HUES64 (cell line): Measurements from ENCODE around the gene IGSF9B.
A peak's percentile ranks its signal among the peaks of the same experiment; 100 is the strongest.

Experiments
- H3K27ac ChIP-seq: 2 replicates; pipeline ENCODE4 v1.7.0; 2013; ENCODE audit warnings: low read depth, low read length, inconsistent platforms
- H3K27me3 ChIP-seq: 2 replicates; pipeline ENCODE4 v1.6.1; 2013; ENCODE audit warnings: mild to moderate bottlenecking, low read length; ENCODE audit not compliant: insufficient read depth
- H3K36me3 ChIP-seq: 2 replicates; pipeline ENCODE4 v1.6.1; 2013; ENCODE audit warnings: mild to moderate bottlenecking, low read length; ENCODE audit not compliant: insufficient read depth
- H3K4me1 ChIP-seq: 2 replicates; pipeline ENCODE4 v1.6.1; 2013; ENCODE audit warnings: mild to moderate bottlenecking, low read length, moderate library complexity; ENCODE audit not compliant: insufficient read depth
- H3K4me3 ChIP-seq: 2 replicates; pipeline ENCODE4 v1.5.1; 2013; ENCODE audit warnings: mild to moderate bottlenecking, low read length, moderate library complexity
- H3K9ac ChIP-seq: 2 replicates; pipeline ENCODE4 v1.6.1; 2013; ENCODE audit warnings: mild to moderate bottlenecking, low read depth, low read length
- H3K9me3 ChIP-seq: 2 replicates; pipeline ENCODE4 v1.6.1; 2013; ENCODE audit warnings: low read depth, low read length; ENCODE audit not compliant: insufficient read depth
- WGBS: fragments of 150-250, 120-280 bp; methylation state at CpG from one replicate; pipeline ENCODE4 v1.1.7; 2013; ENCODE audit warnings: missing lambda C conversion rate; 5-methylcytosine and 5-hydroxymethylcytosine counted together

The IGSF9B gene

DNA sequence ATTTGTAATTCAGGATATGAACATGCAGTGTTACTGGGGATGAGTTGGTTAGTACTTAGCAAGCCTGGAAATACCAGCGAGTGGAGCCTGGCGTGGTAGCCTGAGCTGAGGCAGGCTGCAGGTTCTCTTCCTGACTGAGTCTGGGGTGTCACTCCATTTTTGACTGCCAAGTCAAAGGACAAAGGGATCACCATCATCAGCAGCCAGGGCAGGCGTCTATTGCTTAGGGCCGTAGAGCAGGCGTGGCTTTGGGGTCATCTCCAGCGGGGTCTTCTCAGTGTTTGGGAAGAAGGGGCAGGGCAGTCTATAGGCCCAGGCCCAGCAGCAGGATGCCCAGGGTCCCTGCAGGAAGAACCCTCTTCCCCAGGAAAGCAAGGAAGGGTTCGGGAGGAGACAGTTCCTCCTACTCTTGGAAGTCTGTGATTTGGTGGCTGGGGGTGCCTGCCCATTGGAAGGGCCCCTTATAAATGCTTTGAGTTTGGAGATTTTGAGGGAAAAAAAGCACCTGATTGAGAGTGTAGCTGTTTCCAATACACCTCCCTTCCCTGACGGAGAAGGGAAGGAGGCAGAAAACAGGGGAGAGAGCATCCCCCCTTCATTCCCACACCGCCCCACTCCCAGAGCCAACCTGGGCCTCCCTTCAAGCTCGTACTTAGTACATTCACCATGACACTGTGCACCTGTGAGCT, 60.0 kb downstream of the IGSF9B start:
- Histone ChIP-seq H3K9me3 (no peaks in the 10 kb centered on the region), H3K27ac (no peak overlapping the region), H3K4me3 (no peak overlapping the region), H3K4me1 (peaks cover 36% of the 10 kb centered on the region), H3K27me3 (no peaks in the 10 kb centered on the region), H3K9ac (no peak overlapping the region), H3K36me3 (peaks cover 4% of the 10 kb centered on the region; the same call in 1 of the 2 replicates)
- 90% methylated on average over 10 of the region's 10 CpGs for WGBS

DNA sequence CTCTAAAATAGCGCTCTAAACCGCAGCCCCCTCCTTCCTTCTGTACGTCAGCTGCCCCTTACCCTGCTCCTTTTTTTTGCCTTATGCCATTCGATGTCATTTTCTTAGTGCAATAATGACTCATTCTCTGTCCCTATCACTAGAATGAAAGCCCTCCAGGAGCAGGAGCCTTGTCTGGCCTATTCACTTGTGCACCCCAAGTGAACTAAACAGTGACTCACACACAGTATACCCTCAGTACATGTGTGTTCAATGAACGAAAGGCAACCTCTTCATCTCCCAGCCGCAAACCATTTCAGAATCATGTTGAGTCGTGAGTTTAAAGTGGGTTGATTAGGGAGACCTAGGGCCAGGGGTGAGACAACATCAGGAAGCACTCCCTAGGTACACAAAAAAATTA, 60.7 kb downstream of the IGSF9B start:
- 68% methylated on average over 6 of the region's 7 CpGs for WGBS
- Histone ChIP-seq H3K27me3 (no peaks in the 10 kb centered on the region), H3K27ac (no peak overlapping the region), H3K9ac (no peak overlapping the region), H3K36me3 (peaks cover 4% of the 10 kb centered on the region; the same call in 1 of the 2 replicates), H3K9me3 (no peaks in the 10 kb centered on the region), H3K4me1 (peaks cover 36% of the 10 kb centered on the region), H3K4me3 (no peak overlapping the region)

DNA sequence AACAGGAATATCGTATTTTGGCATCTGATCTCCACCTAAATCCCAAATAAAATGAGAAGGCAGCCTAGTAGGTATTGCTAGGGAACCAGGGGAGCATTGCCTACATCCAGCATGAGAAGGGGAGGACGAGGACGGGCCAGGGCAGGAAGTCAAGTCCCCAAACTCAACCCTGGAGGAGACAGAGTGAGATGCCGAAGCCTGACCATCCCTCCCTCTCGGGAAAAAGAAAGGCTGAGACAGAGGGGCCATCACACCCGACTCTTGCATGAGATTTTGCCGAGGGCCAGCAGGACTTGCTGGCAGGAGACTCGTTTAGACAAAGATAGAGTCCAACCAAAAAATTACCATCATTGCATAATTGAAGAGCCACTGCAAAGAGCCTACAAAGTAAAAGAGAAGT, 61.2 kb downstream of the IGSF9B start:
- peaks cover 36% of the 10 kb centered on the region for H3K4me1 ChIP-seq
- H3K27me3 ChIP-seq, result no peaks in the 10 kb centered on the region
- 46% methylated on average over 7 of the region's 8 CpGs for WGBS
- H3K9ac ChIP-seq, result peak overlapping the region; percentile 24; the same call in 1 of the 2 replicates
- H3K36me3 ChIP-seq, result peaks cover 4% of the 10 kb centered on the region; the same call in 1 of the 2 replicates
- H3K27ac ChIP-seq, result peak overlapping the region; percentile 16; the same call in 1 of the 2 replicates
- H3K9me3 ChIP-seq, result no peaks in the 10 kb centered on the region
- H3K4me3 ChIP-seq, result no peak overlapping the region

DNA sequence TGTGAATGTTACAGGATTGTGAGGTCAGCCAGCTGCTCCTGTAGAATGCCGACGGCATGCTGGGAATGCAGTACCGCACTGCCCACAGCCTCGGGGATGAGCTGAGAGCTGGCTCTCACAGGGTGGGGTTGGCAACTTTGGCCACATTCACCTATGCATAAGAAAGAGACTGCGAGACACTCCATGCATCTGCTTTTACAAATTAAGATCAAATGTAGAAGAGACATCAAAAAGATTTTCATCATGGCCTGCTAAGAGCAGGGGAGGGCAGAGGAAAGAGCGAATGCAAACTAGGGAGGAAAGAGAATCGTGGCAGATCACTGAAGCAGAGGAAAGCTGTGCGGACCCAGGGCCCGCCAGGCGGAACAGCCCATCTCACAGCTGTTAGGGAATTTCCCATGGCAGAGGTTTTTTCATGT, 61.7 kb downstream of the IGSF9B start:
- H3K4me3 ChIP-seq, result no peak overlapping the region
- no peaks in the 10 kb centered on the region for H3K9me3 ChIP-seq
- peak overlapping the region; percentile 24; the same call in 1 of the 2 replicates for H3K9ac ChIP-seq
- 22% methylated on average over 10 of the region's 10 CpGs for WGBS
- peaks cover 36% of the 10 kb centered on the region for H3K4me1 ChIP-seq
- H3K27me3 ChIP-seq, result no peaks in the 10 kb centered on the region
- H3K27ac ChIP-seq, result peak overlapping the region; percentile 32; the same call in 1 of the 2 replicates
- peaks cover under 1% of the 10 kb centered on the region; the same call in 1 of the 2 replicates for H3K36me3 ChIP-seq

DNA sequence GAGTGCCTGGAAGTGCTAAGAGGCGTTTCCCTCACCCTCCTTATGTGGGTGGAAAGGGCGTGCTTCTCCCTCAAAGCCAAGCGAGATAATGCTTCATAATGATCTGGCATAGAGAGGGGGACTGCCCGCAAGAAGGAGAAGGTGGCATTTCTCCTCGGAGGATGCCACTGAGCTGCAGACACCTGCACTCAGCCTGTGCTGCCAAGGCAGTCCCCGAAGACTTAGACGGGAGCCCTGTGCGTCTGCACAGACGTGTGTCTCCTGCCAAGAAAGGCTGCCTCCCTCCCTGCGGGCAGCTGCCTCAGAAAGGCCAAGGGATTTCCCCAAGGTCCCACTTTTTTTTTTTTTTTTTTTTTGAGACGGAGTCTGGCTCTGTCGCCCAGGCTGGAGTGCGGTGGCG, 63.4 kb downstream of the IGSF9B start:
- H3K4me1 ChIP-seq, result peaks cover 28% of the 10 kb centered on the region
- no peaks in the 10 kb centered on the region for H3K36me3 ChIP-seq
- no peak overlapping the region for H3K27ac ChIP-seq
- H3K9ac ChIP-seq, result no peak overlapping the region
- WGBS, result 95% methylated on average over 14 of the region's 14 CpGs
- H3K27me3 ChIP-seq, result no peaks in the 10 kb centered on the region
- no peak overlapping the region for H3K4me3 ChIP-seq
- no peaks in the 10 kb centered on the region for H3K9me3 ChIP-seq

DNA sequence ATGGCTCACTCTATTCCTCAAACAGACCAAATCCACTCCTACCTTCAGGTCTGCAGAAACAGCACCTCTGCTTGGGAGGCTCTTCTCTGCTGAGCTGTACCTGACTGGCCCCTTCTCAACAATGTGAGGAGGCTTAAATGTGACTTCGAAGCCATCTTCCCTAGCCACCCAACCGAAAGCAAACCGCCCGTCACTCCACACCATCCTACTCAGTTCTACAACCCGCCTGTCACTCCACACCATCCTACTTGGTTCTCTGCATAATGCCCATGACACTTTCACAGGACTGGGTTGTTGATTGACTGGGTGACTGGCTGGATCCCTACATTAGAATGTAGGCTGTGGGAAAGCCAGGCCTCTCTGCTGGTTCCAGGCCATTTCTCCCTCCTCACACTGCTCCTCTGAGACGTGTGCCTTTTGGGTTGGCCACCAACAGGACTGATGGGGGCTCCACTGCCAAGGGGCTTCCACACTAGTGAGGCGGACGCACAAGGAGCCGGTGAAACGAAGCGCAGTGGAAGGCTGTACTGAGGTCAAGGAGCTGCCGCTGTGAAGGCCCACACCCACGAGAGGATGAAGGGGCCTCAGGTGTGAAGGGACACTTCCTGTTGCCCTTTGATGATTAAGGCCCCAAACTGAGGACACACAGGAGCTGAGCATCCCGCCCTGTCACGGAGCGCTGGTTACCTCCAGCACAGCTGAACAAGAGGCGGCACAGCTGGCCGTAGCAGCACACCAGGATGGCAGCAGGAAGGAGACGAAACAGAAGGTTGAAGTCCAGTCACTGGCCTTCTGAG, 64.0 kb downstream of the IGSF9B start:
- H3K4me1 ChIP-seq, result peaks cover 27% of the 10 kb centered on the region
- no peak overlapping the region for H3K9ac ChIP-seq
- no peak overlapping the region for H3K4me3 ChIP-seq
- H3K27me3 ChIP-seq, result no peaks in the 10 kb centered on the region
- H3K9me3 ChIP-seq, result no peaks in the 10 kb centered on the region
- no peak overlapping the region for H3K27ac ChIP-seq
- no peaks in the 10 kb centered on the region for H3K36me3 ChIP-seq
- WGBS, result 95% methylated on average over 19 of the region's 19 CpGs

DNA sequence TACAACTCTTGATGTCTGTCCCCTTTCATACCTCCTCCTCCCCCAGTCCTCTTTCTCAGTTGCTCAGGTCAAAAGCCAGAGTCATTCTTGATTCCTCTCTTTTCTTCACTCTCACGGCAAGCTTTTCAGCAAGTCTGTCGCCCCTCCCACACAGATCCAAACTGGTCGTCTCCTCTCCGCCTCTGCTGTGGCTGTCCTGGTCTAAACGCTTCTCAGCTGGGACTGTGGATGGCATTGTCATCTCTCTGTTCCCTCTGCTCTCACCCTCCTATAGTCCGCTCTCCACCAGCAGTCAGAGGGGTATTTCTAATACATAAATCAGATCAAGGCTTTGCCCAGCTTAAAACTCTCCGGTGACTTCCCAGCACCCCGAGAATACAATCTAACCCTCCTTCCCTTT, 64.6 kb downstream of the IGSF9B start:
- Histone ChIP-seq H3K27ac (no peak overlapping the region), H3K4me3 (no peak overlapping the region), H3K9ac (no peak overlapping the region), H3K9me3 (no peaks in the 10 kb centered on the region), H3K4me1 (peaks cover 27% of the 10 kb centered on the region), H3K27me3 (no peaks in the 10 kb centered on the region), H3K36me3 (no peaks in the 10 kb centered on the region)
- 78% methylated on average over 8 of the region's 8 CpGs for WGBS

DNA sequence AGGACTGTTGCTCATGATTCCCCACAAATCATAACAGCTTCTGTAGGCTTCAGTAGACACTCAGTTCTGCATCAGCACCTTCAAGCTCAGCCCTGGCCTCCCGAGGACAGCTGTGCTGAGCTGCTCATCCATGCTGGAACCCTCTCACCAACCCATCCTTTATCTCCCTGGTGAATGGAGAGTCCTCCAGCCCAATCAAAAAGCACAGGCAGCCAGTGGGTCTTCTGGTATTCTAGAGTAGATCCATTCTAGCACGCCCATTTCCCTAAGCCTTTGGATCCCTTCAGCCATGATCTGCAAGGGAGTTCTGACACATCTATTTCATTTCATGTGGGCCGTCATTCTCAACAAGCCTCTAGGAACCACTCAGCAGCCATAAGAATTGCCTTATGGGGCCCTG, 66.9 kb downstream of the IGSF9B start:
- Histone ChIP-seq H3K36me3 (no peaks in the 10 kb centered on the region), H3K9ac (no peak overlapping the region), H3K27me3 (no peaks in the 10 kb centered on the region), H3K27ac (no peak overlapping the region), H3K4me3 (no peak overlapping the region), H3K9me3 (no peaks in the 10 kb centered on the region), H3K4me1 (peaks cover 9% of the 10 kb centered on the region)
- WGBS, result 90% methylated on average over 3 of the region's 3 CpGs

DNA sequence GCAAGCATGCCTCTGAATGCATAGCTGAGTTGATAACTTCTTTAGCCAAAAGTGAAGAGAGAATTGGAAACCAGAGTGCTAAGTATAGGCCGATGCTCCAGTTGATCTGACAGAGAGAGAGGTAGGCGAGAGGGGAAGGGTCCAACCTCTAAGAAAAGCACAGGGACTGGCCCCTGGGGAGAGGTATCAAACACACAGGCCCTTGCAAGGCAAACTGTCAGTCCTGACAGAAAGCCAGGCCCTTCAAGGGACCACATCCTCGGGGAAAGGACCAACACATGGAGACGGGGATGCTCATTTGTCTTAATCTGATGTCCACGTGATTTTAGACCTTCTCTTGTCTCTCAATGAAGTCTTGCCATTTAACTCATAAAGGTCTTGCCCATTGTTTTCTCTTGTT, 67.6 kb downstream of the IGSF9B start:
- Histone ChIP-seq H3K4me3 (no peak overlapping the region), H3K9ac (no peak overlapping the region), H3K9me3 (no peaks in the 10 kb centered on the region), H3K36me3 (no peaks in the 10 kb centered on the region), H3K4me1 (peaks cover 2% of the 10 kb centered on the region; the same call in 1 of the 2 replicates), H3K27me3 (no peaks in the 10 kb centered on the region), H3K27ac (no peak overlapping the region)
- 89% methylated on average over 5 of the region's 5 CpGs for WGBS

DNA sequence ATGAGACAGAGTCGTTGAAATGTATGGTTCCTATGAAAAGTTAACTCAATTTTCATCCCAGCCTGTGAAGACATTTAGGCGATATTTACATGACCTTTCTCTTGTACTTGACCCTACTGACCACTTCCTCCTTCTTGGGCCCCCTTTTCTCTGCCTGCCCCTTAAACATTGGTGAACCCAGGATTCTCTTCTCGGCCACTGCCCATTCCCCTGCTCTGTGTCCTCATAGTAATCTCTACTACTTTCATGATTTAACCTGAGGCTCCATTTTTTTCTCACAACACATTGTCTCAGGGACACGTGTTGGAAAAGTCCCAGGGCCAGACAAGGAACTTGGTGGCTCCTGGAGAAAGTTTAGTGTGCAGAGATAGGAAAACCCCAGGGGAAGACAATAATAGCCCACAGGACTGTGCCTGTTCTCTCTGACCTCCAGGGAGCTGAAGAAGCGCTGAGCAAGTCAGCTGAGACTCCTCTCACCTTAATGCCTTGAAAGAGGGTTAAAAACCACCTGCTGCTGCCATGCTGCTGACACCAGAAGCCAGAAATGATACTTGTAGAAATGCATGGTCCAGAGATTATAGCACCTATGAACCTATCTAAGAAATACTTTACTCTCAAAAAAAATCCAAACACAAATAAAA, 69.0 kb downstream of the IGSF9B start:
- Histone ChIP-seq H3K4me1 (no peaks in the 10 kb centered on the region), H3K27ac (no peak overlapping the region), H3K36me3 (no peaks in the 10 kb centered on the region), H3K27me3 (no peaks in the 10 kb centered on the region), H3K9ac (no peak overlapping the region), H3K9me3 (no peaks in the 10 kb centered on the region), H3K4me3 (no peak overlapping the region)
- WGBS, result 88% methylated on average over 5 of the region's 5 CpGs

DNA sequence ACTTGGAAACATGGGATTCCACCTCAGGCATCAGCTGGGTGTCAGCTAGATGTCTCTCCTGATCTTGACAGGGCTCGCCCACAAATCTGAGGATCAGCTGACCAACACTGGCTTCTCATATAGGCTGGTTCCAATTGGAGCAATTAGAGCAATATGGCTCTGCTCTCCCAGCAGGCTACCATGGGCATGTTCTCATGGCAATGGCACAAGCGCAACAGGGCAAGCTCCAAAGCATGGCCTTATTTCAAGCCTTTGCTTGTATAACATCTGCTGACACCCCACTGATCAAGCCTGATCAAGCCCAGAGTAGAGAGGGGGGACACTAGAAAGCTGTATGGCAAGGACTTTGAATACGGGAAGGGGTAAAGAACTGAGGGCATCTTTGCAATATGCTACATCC, 70.7 kb downstream of the IGSF9B start:
- Histone ChIP-seq H3K9ac (no peak overlapping the region), H3K9me3 (no peaks in the 10 kb centered on the region), H3K4me1 (no peaks in the 10 kb centered on the region), H3K36me3 (no peaks in the 10 kb centered on the region), H3K4me3 (no peak overlapping the region), H3K27ac (no peak overlapping the region), H3K27me3 (no peaks in the 10 kb centered on the region)
- WGBS, result 93% methylated on average over 3 of the region's 3 CpGs
